ENCODE measurements around the gene DUS1L.

DUS1L gene

GRCh38 chr17:82037092-82037888 lies 28.3 kb downstream of the DUS1L start, which contains the start of gene DCXR:
TSS of gene DCXR (minus strand) at chr17:82037697. CDS start at chr17:82037682, 15 bp downstream.
- TF ChIP-seq CTCF (IDR thresholded peaks at IDR 0.05) (peak; percentile 96), ZFX (IDR thresholded peaks at IDR 0.05; ENCODE audit: borderline replicate concordance) (no peak)
- H3K27ac ChIP-seq, result peak within 1 kb of the TSS; percentile 97

- peak overlapping the region; percentile 97 for H3K27ac ChIP-seq
- TF ChIP-seq ZFX (IDR thresholded peaks at IDR 0.05; ENCODE audit: borderline replicate concordance) (no peak), CTCF (IDR thresholded peaks at IDR 0.05) (no peak)
Observed at GRCh38 chr17:82036634-82037091, 28.9 kb downstream of the DUS1L start.

DNA sequence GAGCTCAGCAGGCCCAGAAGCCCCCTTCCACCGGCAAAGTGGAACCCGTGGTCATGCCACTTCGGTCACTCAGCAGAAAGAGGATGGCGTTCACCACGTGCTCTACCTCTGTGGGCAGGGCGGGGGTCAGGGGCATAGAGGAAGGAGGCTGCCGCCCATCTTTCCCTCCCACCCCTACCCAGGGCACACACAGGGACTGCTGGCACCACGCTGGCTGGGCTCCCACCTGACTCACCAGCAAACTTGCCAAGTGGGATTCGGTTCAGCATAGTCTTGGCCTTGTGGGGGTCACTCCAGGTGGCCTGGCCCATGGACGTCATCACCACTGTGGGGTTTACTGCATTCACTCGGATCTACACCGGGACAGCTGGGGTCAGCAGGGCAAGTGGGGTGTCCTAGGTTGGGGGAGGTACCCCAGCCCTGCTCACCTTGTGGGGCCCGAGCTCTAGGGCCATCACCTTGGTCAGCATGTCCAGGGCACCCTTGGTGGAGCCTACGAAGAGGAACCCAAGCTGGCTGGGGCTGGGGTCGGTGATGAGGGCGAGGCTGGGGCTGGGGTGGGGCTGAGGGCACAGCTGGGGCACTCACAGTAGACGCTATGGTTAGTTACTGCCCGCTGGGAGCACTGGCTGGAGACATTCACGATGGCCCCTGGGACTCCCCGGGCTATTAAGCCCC lies 29.5 kb downstream of the DUS1L start:
- H3K27ac ChIP-seq, result peak overlapping the region; percentile 97
- TF ChIP-seq CTCF (IDR thresholded peaks at IDR 0.05) (no peak), ZFX (IDR thresholded peaks at IDR 0.05; ENCODE audit: borderline replicate concordance) (no peak)

GRCh38 chr17:82035488-82035887 lies 30.1 kb downstream of the DUS1L start:
- TF ChIP-seq ZFX (IDR thresholded peaks at IDR 0.05; ENCODE audit: borderline replicate concordance), result no peak
- no peak for TF ChIP-seq CTCF (IDR thresholded peaks at IDR 0.05)
- H3K27ac ChIP-seq, result peak overlapping the region; percentile 97

DNA sequence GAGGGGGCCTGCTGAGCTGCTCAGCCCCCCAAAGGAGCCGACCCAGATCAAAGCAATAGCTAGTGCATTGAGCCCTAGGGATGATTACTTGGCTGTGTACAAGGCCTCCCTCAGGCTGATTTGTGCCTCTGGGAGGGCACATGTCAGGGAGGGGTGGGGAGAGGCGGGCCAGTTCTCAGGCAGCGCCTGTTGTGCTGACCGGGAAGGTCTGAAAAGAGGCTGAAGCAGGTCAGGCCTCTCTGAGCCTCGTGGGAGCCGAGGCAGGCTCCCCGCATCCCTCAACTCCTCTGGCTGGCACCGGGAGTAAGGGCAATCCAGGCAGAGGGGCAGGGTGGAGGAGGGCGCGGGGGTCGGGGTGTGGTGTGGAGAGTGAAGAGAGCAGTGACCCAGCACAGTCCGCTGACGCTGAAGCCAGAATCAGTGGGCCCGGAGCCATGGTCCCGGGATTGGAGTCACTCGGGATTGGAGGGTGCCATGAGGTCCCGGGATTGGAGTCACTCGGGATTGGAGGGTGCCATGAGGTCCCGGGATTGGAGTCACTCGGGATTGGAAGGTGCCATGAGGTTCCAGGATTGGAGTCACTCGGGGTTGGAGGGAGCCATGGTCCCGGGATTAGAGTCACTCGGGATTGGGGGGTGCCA lies 31.1 kb downstream of the DUS1L start:
- TF ChIP-seq CTCF (IDR thresholded peaks at IDR 0.05) (no peak), ZFX (IDR thresholded peaks at IDR 0.05; ENCODE audit: borderline replicate concordance) (no peak)
- H3K27ac ChIP-seq, result peak overlapping the region; percentile 97

DNA sequence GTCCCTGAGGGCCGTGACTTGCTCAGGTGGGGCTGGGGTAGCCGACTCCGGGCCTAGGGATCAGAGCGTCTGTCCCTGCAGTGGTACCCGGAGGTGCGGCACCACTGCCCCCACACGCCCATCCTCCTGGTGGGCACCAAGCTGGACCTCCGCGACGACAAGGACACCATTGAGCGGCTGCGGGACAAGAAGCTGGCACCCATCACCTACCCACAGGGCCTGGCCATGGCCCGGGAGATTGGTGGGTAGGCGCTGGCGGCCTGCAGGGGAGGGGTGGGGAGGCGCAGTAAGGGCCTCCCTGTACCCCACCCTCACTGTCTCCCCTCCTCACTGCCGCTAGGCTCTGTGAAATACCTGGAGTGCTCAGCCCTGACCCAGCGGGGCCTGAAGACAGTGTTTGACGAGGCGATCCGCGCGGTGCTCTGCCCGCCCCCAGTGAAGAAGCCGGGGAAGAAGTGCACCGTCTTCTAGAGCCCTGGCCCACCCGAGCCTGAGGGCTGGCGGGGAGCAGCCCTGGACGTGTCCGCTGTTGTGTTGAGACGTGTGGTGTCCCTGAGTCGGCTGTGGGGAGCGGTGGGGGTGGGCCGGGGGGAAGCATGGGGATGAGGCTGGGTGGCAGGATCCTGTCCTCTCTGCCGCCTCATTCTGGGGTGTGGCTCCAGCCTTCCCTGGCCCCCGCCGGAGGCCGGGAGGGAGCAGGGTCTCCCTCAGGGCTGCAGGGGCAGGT lies 32.1 kb downstream of the DUS1L start:
- no peak for TF ChIP-seq CTCF (IDR thresholded peaks at IDR 0.05)

More for the DNA sequence above, 32.1 kb downstream of the DUS1L start:
- H3K27ac ChIP-seq, result peak overlapping the region; percentile 97; the same call in 1 of the 2 replicates

All from 22Rv1 (cell line).